Upper lobe of right lung (tissue), 1 donor: ENCODE results near the gene SEMA7A. TPM values are rescaled to one million over a fixed set of nuclear protein-coding genes. Genes with fewer than 3 reads are reported as not detected.

Experiments used
- ATAC-seq: fragments of 200-7000 bp; cut with Tn5 transposase; one replicate; pipeline ENCODE4 v1.9.1; 2020; ENCODE audit warnings: mild to moderate bottlenecking, moderate library complexity
- DNase-seq: peaks from one replicate; pipeline ENCODE4 v3.0.0-alpha.2; 2020
- H3K27ac ChIP-seq: fragments of 200-600 bp; one replicate; pipeline ENCODE4 v1.8.0; 2022
- H3K27me3 ChIP-seq: fragments of 200-600 bp; one replicate; pipeline ENCODE4 v1.8.0; 2022; ENCODE audit warnings: mild to moderate bottlenecking
- H3K36me3 ChIP-seq: fragments of 200-600 bp; one replicate; pipeline ENCODE4 v1.8.0; 2022
- H3K4me1 ChIP-seq: fragments of 200-600 bp; one replicate; pipeline ENCODE4 v1.8.0; 2022
- H3K4me3 ChIP-seq: fragments of 200-600 bp; one replicate; pipeline ENCODE4 v1.8.0; 2022; ENCODE audit warnings: mild to moderate bottlenecking
- H3K9me3 ChIP-seq: fragments of 200-600 bp; one replicate; pipeline ENCODE4 v1.8.0; 2022
- intact Hi-C: fragments of 100-400 bp; cut with DNase I; formaldehyde crosslinking; loops from one replicate; pipeline ENCODE4 v1.11.0; 2022
- total RNA-seq: library from RNA; stranded (reverse); fragmentation: NEBNext Ultra II Directional; extraction: Animal tissue kit (Norgen Biotek cat#: 25700); gene quantifications from one replicate; pipeline ENCODE4 v1.2.1, GENCODE V29; 2021
- TF ChIP-seq, protein P1 (sequence below): fragments of 200-600 bp; IDR thresholded peaks from one replicate; pipeline ENCODE4 v1.8.0; 2022; ENCODE audit warnings: antibody characterized with exemption
- donor health status: DM: no; HTN: yes; CAD: no; lungs with severe emphysema.

Gene SEMA7A
- total RNA-seq, 1 donor from 2014 or later, result 5.4 TPM

DNA sequence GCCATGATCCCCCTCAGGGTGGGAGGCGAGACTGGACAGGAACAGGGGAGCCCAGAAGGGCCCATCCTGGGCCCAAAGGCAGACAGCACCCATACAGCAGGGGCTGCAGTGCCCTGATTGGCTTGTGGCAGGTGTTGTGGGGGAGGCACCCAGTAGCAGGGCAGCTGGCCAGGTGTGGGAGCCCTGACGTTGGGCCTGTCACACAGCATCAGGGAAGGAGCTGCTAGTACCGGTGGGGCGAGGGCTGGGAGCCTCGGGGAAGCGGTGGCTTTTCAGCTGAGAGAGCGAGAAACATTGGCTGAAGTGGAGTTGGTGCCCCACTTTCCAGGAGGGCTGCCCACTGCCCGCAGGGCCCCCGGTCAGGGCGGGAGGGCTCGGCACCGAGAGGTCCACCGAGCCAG lies 46.6 kb downstream of the SEMA7A start:
- ATAC-seq (no peak), DNase-seq (no peak)
- Histone ChIP-seq H3K4me1 (peaks cover 17% of the 10 kb centered on the region), H3K4me3 (no peak overlapping the region), H3K27me3 (no peaks in the 10 kb centered on the region), H3K9me3 (no peaks in the 10 kb centered on the region), H3K36me3 (no peaks in the 10 kb centered on the region), H3K27ac (peak overlapping the region; percentile 11)
- intact Hi-C loops, result loop anchor here (10.0 kb wide), 1 partner anchor 378 kb away; no protein-coding TSS in a partner anchor
- TF ChIP-seq, protein P1, sequence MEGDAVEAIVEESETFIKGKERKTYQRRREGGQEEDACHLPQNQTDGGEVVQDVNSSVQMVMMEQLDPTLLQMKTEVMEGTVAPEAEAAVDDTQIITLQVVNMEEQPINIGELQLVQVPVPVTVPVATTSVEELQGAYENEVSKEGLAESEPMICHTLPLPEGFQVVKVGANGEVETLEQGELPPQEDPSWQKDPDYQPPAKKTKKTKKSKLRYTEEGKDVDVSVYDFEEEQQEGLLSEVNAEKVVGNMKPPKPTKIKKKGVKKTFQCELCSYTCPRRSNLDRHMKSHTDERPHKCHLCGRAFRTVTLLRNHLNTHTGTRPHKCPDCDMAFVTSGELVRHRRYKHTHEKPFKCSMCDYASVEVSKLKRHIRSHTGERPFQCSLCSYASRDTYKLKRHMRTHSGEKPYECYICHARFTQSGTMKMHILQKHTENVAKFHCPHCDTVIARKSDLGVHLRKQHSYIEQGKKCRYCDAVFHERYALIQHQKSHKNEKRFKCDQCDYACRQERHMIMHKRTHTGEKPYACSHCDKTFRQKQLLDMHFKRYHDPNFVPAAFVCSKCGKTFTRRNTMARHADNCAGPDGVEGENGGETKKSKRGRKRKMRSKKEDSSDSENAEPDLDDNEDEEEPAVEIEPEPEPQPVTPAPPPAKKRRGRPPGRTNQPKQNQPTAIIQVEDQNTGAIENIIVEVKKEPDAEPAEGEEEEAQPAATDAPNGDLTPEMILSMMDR, result no peak

DNA sequence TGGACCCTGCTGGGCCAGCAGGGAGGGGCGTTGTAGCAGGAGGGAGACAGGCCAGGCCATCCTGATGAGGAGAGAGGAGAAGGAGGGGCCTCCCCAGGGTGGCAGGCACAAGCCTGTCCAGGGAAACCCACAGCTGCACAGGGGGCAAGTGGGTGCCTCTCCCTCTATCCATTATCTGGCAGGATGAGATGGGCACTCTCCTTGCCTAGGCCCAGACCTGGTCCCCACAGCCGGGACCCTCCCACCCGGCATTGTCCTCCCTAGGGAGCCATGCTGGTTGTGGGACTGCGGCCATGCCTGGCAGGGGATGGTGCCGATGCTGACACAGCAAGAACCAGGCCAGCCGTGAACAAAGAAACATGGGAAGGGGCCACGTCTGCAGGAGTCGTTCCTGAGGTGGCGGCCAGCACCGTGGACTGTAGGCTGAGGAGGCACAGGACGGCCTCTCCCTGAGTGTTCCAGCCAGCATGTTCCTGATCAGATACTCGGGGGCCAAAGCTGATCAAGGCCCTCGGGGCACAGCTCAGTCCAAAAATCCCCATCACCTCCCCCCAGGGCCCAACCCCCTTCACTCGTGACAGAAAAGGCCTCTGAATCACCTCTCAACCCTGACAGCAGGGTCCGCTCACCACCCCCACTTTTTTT lies 47.1 kb downstream of the SEMA7A start:
- H3K9me3 ChIP-seq, result no peaks in the 10 kb centered on the region
- H3K27me3 ChIP-seq, result no peaks in the 10 kb centered on the region
- H3K4me3 ChIP-seq, result no peak overlapping the region
- H3K36me3 ChIP-seq, result no peaks in the 10 kb centered on the region
- H3K27ac ChIP-seq, result peak overlapping the region; percentile 72
- H3K4me1 ChIP-seq, result peaks cover 17% of the 10 kb centered on the region
- no peak for ATAC-seq
- DNase-seq, result no peak
- TF ChIP-seq, protein P1, result no peak
- intact Hi-C loops, result loop anchor here (10.0 kb wide), 1 partner anchor 378 kb away; no protein-coding TSS in a partner anchor

DNA sequence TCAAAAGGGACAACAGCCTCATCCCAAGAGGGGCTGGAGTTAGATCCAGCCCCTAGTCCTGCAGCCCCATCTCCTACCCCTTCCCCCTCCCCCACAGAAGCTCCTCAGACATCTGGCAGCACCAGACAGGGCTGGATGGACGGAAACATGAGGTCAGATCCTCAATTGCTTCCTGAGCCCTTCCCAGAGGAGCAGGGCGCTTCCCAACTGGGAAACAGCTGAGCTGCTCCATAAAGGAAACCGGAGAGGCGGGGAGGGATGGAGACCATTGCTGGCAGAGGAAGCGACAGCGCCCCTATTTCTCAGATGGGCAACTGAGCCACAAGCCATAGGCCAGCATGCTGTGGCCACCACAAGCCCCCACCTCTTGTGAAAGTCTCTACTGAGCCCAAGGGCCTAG lies 48.0 kb downstream of the SEMA7A start:
- ATAC-seq (no peak), DNase-seq (no peak)
- no peak overlapping the region for H3K4me3 ChIP-seq
- intact Hi-C loops, result loop anchor here (10.0 kb wide), 1 partner anchor 379 kb away; no protein-coding TSS in a partner anchor
- H3K36me3 ChIP-seq, result no peaks in the 10 kb centered on the region
- H3K9me3 ChIP-seq, result no peaks in the 10 kb centered on the region
- no peaks in the 10 kb centered on the region for H3K27me3 ChIP-seq
- peaks cover 17% of the 10 kb centered on the region for H3K4me1 ChIP-seq
- TF ChIP-seq, protein P1, result no peak
- H3K27ac ChIP-seq, result peak overlapping the region; percentile 72

DNA sequence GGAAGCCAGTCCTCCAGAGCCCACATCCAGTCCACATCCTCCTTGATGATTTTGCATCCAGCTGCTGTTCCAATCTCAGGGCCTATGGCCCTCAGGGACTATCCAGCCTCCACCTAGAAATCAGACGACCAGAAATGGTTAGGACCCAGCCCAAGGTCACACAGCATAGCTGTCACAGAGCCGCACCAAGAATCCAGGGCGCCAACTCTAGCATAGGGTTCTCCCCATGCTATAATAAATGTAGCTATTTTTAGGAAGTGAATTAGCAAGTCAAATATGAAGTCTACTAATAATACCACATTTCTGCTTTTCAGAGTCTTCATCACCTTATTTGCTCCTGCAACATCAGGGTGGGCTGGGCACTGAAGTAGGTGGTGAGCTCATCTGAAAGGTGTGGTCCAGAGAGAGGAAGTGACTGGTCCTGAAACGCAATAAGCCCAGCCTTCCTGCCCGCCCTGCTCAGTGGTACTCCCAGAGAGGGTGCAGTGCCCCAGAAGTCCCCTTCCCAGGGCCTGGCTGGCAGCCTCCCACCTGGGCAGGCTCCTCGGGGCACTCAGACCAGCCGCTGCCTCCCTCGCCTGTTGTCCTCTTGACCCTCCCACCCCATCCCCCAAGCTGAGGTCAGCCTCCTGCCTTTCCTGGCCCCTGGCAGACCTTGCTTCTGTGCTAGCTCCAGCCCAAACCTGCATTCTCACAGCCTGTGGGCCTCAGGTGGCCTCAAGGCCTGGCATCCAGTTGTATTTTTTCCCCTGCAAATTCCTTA lies 48.7 kb downstream of the SEMA7A start:
- peaks cover 17% of the 10 kb centered on the region for H3K4me1 ChIP-seq
- H3K27ac ChIP-seq, result peak overlapping the region; percentile 72
- no peaks in the 10 kb centered on the region for H3K9me3 ChIP-seq
- ATAC-seq, result peak; percentile 55
- H3K4me3 ChIP-seq, result no peak overlapping the region
- TF ChIP-seq, protein P1, result no peak
- no peak for DNase-seq
- intact Hi-C loops, result loop anchor here (10.0 kb wide), 1 partner anchor 380 kb away; no protein-coding TSS in a partner anchor
- no peaks in the 10 kb centered on the region for H3K36me3 ChIP-seq
- no peaks in the 10 kb centered on the region for H3K27me3 ChIP-seq

DNA sequence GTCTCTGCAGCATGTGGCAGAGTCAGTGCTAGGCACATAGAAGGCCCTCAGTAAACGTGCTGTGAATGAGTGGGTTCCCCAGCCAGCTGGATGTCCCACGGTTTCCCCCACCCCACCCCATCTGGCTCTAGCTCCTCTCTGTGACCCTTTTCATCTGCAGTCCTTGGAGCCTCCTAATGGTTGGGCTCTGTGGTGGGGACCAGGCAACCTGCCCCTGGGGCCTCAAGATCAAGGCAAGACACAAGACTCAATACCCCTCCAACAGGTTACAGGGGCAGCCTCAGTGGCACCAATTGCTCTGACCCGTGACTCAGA lies 49.2 kb downstream of the SEMA7A start:
- intact Hi-C loops, result loop anchor here (10.0 kb wide), 1 partner anchor 380 kb away; no protein-coding TSS in a partner anchor

More for the DNA sequence above, 49.2 kb downstream of the SEMA7A start:
- peaks cover 17% of the 10 kb centered on the region for H3K4me1 ChIP-seq
- TF ChIP-seq, protein P1, result no peak
- DNase-seq (no peak), ATAC-seq (no peak)
- H3K36me3 ChIP-seq, result no peaks in the 10 kb centered on the region
- peak overlapping the region; percentile 30 for H3K27ac ChIP-seq
- H3K27me3 ChIP-seq, result no peaks in the 10 kb centered on the region
- H3K9me3 ChIP-seq, result no peaks in the 10 kb centered on the region
- no peak overlapping the region for H3K4me3 ChIP-seq
